Activated T-cell treated with anti-CD3 and anti-CD28 coated beads for 24 hours (primary cell): ENCODE results near the gene COL4A5.
"Not testable (repeated sequence)": the region's sequence is repeated elsewhere in the genome, so short reads cannot be mapped to it uniquely, and the experiment has no call there.

ENCODE experiments used
- DNase-seq: peaks from one replicate; pipeline ENCODE4 v3.0.0-alpha.2; 2020; ENCODE audit warnings: low read depth

COL4A5 gene

GRCh38 chrX:108439426-108439942 is at the start of gene COL4A5:
TSS of gene COL4A5 (plus strand) at chrX:108439838. CDS start at chrX:108440126, 288 bp downstream.
- DNase-seq: peak; percentile 0

GRCh38 chrX:108390976-108391717 is 48.5 kb upstream of the COL4A5 start:
- DNase-seq: not testable (repeated sequence)

- DNase-seq: no peak
Measured at GRCh38 chrX:108396188-108396891, 43.3 kb upstream of the COL4A5 start.

- no peak for DNase-seq
Measured at GRCh38 chrX:108396986-108397385, 42.7 kb upstream of the COL4A5 start.

- no peak for DNase-seq
Measured at GRCh38 chrX:108397627-108398391, 41.8 kb upstream of the COL4A5 start.

- DNase-seq: no peak
Measured at GRCh38 chrX:108399418-108400165, 40.0 kb upstream of the COL4A5 start.

GRCh38 chrX:108412783-108413182 is 26.9 kb upstream of the COL4A5 start:
- no peak for DNase-seq

GRCh38 chrX:108415146-108415545 is 24.5 kb upstream of the COL4A5 start:
- no peak for DNase-seq

- DNase-seq: no peak
Measured at GRCh38 chrX:108415891-108416290, 23.7 kb upstream of the COL4A5 start.

- no peak for DNase-seq
Measured at GRCh38 chrX:108417257-108417656, 22.4 kb upstream of the COL4A5 start.

GRCh38 chrX:108419401-108419800 is 20.2 kb upstream of the COL4A5 start:
- DNase-seq: no peak

GRCh38 chrX:108420481-108420880 is 19.2 kb upstream of the COL4A5 start:
- no peak for DNase-seq

- no peak for DNase-seq
Measured at GRCh38 chrX:108426262-108426661, 13.4 kb upstream of the COL4A5 start.

GRCh38 chrX:108435261-108435660 is 4.4 kb upstream of the COL4A5 start:
- DNase-seq: no peak

- no peak for DNase-seq
Measured at GRCh38 chrX:108437349-108438109, 2.1 kb upstream of the COL4A5 start.

GRCh38 chrX:108438110-108438623 is 1.5 kb upstream of the COL4A5 start, which contains the start of gene COL4A6:
TSS of gene COL4A6 (minus strand) at chrX:108438422. CDS start at chrX:108438196, 226 bp downstream.
- DNase-seq: no peak

- DNase-seq: no peak
Measured at GRCh38 chrX:108439961-108440696, 491 bp downstream of the COL4A5 start.

GRCh38 chrX:108442901-108443464 is 3.3 kb downstream of the COL4A5 start:
- DNase-seq: no peak

GRCh38 chrX:108447303-108447702 is 7.7 kb downstream of the COL4A5 start:
- no peak for DNase-seq

GRCh38 chrX:108453841-108454240 is 14.2 kb downstream of the COL4A5 start:
- no peak for DNase-seq
